RWPE1 (cell line): ENCODE measurements around the gene ZNF148.
"Not testable (repeated sequence)": the region's sequence is repeated elsewhere in the genome, so short reads cannot be mapped to it uniquely, and the experiment has no call there.

Source experiments
- CTCF ChIA-PET: fragments of 350-600 bp; sonication (Branson Sonifier 250); formaldehyde crosslinking; extraction: SDS; loops from one replicate; lab custom pipeline; 2021; lab: Yijun Ruan, JAX
- POLR2A ChIA-PET: fragments of 400-600 bp; formaldehyde crosslinking; extraction: SDS; loops from one replicate; lab custom pipeline; 2020; ENCODE audit warnings: antibody characterized with exemption; ENCODE audit not compliant: low non-redundant PET; lab: Yijun Ruan, JAX
- DNase-seq: peaks from one replicate; pipeline ENCODE4 v3.0.0; 2012; ENCODE audit warnings: low spot score
- H3K27ac ChIP-seq: fragments of 450-650 bp; 2 replicates; pipeline ENCODE4 v1.5.1; 2017
- CTCF ChIP-seq: fragments of 450-650 bp; conservative IDR thresholded peaks from 2 replicates; pipeline ENCODE4 v1.5.1; 2017; ENCODE audit warnings: low read depth, mild to moderate bottlenecking

The ZNF148 gene

GRCh38 chr3:125349055-125349454, 26.1 kb downstream of the ZNF148 start:
- ChIA-PET POLR2A (no interaction called here), CTCF (no interaction called here)
- no peak for DNase-seq
- TF ChIP-seq CTCF, result no peak
- no peak overlapping the region for H3K27ac ChIP-seq

GRCh38 chr3:125343367-125343766, 31.8 kb downstream of the ZNF148 start:
- DNase-seq, POLR2A ChIA-PET, CTCF ChIA-PET, H3K27ac ChIP-seq: not testable (repeated sequence)

GRCh38 chr3:125340121-125340520, 35.0 kb downstream of the ZNF148 start:
- CTCF ChIA-PET, result no interaction called here
- DNase-seq, result no peak
- no peak overlapping the region for H3K27ac ChIP-seq
- POLR2A ChIA-PET, result no interaction called here
- TF ChIP-seq CTCF, result no peak

GRCh38 chr3:125337506-125337905, 37.6 kb downstream of the ZNF148 start:
- CTCF ChIA-PET, result interaction anchor here (0.6 kb wide), 1 partner anchor 260 kb away, joined by 4 read pairs; no protein-coding TSS in a partner anchor
- DNase-seq, result no peak
- H3K27ac ChIP-seq, result no peak overlapping the region
- no peak for TF ChIP-seq CTCF
- POLR2A ChIA-PET, result no interaction called here

GRCh38 chr3:125334675-125335560, 40.2 kb downstream of the ZNF148 start:
- TF ChIP-seq CTCF, result no peak
- CTCF ChIA-PET, result interaction anchor here (0.5 to 1.2 kb wide), 2 partner anchors 134 to 563 kb away, joined by 4 read pairs; no protein-coding TSS in a partner anchor
- DNase-seq, result no peak
- POLR2A ChIA-PET, result interaction anchor here (0.5 kb wide), 1 partner anchor 40 kb away, joined by 4 read pairs; the partner anchor contains the start of gene ZNF148
- H3K27ac ChIP-seq, result no peak overlapping the region

- POLR2A ChIA-PET, result no interaction called here
- CTCF ChIA-PET, result no interaction called here
- TF ChIP-seq CTCF, result no peak
- DNase-seq, result no peak
- no peak overlapping the region for H3K27ac ChIP-seq
These were observed 42.6 kb downstream of the ZNF148 start for GRCh38 chr3:125332504-125332903.

GRCh38 chr3:125331243-125331642, 43.9 kb downstream of the ZNF148 start:
- no peak for TF ChIP-seq CTCF
- H3K27ac ChIP-seq, result no peak overlapping the region
- ChIA-PET CTCF (no interaction called here), POLR2A (no interaction called here)
- no peak for DNase-seq
